Stimulated activated CD8-positive, alpha-beta memory T cell treated with anti-CD3 and anti-CD28 coated beads, Interleukin-4, amount 100 ng/mL, for 48 hours (primary cell): Measurements from ENCODE around the gene DYRK3.
"Not testable (repeated sequence)": the region's sequence is repeated elsewhere in the genome, so short reads cannot be mapped to it uniquely, and the experiment has no call there.

Source experiments
- DNase-seq: peaks from one replicate; pipeline ENCODE4 v3.0.0-alpha.2; 2020

Gene DYRK3

GRCh38 chr1:206633708-206634121 is 1.6 kb upstream of the DYRK3 start:
- no peak for DNase-seq

GRCh38 chr1:206634365-206635079 is 814 bp upstream of the DYRK3 start:
- peak; percentile 92 for DNase-seq

GRCh38 chr1:206635978-206636345 is 626 bp downstream of the DYRK3 start:
- DNase-seq = no peak

GRCh38 chr1:206636671-206637070 is 1.3 kb downstream of the DYRK3 start:
- DNase-seq = no peak

DNA sequence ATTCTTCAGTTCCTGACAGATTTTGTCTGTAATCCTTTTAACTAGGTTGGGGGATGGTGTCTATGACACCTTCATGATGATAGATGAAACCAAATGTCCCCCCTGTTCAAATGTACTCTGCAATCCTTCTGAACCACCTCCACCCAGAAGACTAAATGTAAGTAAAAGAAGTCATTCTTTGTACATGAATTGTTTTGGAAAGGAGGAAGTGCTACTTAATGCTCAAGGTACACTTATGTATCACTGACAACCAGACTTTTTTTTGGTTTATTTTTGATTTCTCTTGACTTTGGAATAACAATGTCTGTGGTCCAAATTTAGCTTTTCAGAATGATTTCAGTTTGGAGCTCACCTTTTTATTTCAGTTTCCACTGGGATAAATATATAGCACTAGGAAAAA is 2.3 kb downstream of the DYRK3 start:
- no peak for DNase-seq

- not testable (repeated sequence) for DNase-seq
Measured at GRCh38 chr1:206642074-206642473, 6.7 kb downstream of the DYRK3 start.

- no peak for DNase-seq
Measured at GRCh38 chr1:206643118-206643698, 7.9 kb downstream of the DYRK3 start.

DNA sequence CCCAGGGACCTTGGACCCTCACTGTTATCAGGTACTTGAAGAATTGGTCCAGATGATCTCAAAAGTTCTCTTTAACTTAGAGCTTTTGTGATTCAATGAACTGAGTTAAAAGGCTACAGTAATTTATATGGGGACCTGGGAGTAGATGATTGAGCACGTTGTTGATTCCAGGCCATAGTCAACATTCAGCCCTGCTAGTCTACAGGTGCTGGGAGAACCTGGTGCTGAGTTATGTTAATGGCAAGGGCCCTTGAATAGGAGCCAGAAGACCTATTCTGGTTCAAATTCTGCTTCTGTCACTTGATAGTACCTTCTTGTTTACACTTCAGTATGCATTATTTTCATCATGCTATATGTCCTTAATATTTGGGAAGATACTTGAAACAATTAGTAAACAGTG is 11.2 kb downstream of the DYRK3 start:
- DNase-seq = no peak

GRCh38 chr1:206647224-206647623 is 11.9 kb downstream of the DYRK3 start:
- no peak for DNase-seq

- no peak for DNase-seq
Measured at GRCh38 chr1:206649261-206649921, 14.1 kb downstream of the DYRK3 start.

- DNase-seq = no peak
Measured at GRCh38 chr1:206651014-206651413, 15.7 kb downstream of the DYRK3 start.

GRCh38 chr1:206651958-206652890 is 16.9 kb downstream of the DYRK3 start:
- DNase-seq = no peak

- no peak for DNase-seq
Measured at GRCh38 chr1:206653715-206654459, 18.6 kb downstream of the DYRK3 start.

DNA sequence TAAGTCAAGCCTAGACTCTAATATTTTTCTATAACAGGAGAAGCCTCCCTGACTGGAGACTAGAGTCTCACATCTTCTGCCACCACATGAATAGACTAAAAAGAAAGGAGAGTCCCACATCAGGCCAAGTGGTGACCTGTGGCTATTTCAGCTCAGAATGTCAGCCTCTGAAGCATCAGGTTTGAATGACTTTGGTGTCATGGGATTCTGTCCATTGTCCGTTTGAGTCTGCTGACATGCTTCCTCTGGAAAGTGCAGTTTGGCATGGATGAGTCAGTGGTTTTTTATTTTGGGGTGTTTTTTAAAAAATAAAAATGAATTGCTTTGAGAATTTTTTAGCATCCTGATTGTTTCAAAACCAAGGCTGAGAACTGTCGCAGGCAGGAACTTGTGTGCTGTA is 19.5 kb downstream of the DYRK3 start:
- no peak for DNase-seq

- no peak for DNase-seq
Measured at GRCh38 chr1:206655471-206655882, 20.1 kb downstream of the DYRK3 start.

- no peak for DNase-seq
Measured at GRCh38 chr1:206656936-206657335, 21.6 kb downstream of the DYRK3 start.

DNA sequence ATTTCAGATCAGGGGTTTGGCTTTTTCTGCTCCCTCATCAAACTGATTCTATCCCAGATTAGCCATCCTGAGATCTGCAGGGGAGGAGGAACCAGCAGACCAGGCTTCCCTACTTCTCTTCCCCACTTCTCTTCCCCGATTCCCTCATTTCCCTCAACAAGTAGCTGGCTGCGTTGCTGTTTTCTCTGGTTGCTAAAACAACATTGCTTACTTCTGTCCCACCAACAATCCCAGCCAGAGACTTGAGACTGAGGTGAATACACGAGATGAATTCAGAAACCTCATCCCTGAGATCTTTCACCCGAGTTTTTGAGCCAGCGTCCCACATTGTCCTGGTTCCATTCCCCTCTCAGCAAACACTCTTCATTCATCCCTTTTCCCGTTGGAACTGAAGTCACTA is 22.4 kb downstream of the DYRK3 start:
- DNase-seq = no peak

DNA sequence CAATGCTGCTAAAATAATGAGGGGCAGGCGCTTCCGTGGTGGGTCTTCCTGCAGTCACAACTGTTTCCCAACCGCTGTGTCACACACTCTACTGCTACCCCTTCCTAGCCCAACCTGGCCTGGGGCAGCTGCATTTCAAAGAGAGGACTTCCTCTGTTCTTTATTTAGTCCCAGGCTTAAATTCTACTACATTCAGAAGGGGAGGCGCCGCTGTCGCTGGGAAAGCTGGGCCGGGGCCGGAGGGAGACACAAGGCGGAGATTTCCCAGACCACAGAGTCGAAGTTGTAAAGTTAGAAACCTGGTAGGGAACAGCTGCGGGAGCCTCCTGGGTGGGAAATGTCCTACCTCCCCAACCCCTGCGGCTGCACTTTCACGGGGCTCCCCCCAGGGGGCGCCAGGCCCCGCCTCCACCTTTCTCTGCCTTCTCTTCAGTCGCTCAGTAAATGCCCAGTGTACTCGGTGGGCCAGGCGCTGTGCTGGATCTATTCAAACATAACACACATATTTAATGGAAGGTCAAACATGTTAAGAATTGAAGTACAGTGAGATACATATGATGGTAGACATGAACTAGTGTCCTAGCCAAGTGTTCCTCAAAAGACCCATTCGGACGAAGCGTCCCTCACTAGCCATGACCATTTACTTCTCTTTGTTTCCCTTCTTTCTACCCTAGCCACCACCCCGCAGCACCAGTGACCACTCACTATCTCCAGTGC is 23.1 kb downstream of the DYRK3 start:
- DNase-seq = peak; percentile 80

- DNase-seq = no peak
Measured at GRCh38 chr1:206658981-206659273, 23.6 kb downstream of the DYRK3 start.

- no peak for DNase-seq
Measured at GRCh38 chr1:206660136-206660535, 24.8 kb downstream of the DYRK3 start.

GRCh38 chr1:206661161-206661820 is 26.0 kb downstream of the DYRK3 start:
- DNase-seq = no peak
